Smooth muscle cell (in vitro differentiated cells): Measurements from ENCODE around the gene CCL19. TPM values are rescaled to one million over a fixed set of nuclear protein-coding genes. Genes with fewer than 3 reads are reported as not detected.
A peak's percentile ranks its signal among the peaks of the same experiment; 100 is the strongest.

ENCODE experiments used
- DNase-seq: peaks from one replicate; lab custom pipeline; 2025; ENCODE audit not compliant: unreplicated experiment; lab: John Stamatoyannopoulos, UW
- H2AFZ ChIP-seq: fragments of 200-600 bp; sonication (generic); 2 replicates; pipeline ENCODE4 v1.6.0; 2016; ENCODE audit warnings: antibody characterized with exemption, low read depth, mild to moderate bottlenecking
- H3F3A ChIP-seq: fragments of 200-600 bp; sonication (generic); 2 replicates; pipeline ENCODE4 v1.6.0; 2017; ENCODE audit warnings: antibody characterized with exemption, low read depth
- H3K27ac ChIP-seq: fragments of 200-600 bp; sonication (generic); 2 replicates; pipeline ENCODE4 v1.5.1; 2016; ENCODE audit warnings: low read depth, mild to moderate bottlenecking
- H3K27me3 ChIP-seq: fragments of 200-600 bp; sonication (generic); 2 replicates; pipeline ENCODE4 v1.6.1; 2016; ENCODE audit warnings: low read depth, mild to moderate bottlenecking
- H3K36me3 ChIP-seq: fragments of 200-600 bp; sonication (generic); 2 replicates; pipeline ENCODE4 v1.5.1; 2016; ENCODE audit warnings: low read depth
- H3K4me1 ChIP-seq: fragments of 200-600 bp; sonication (generic); 2 replicates; pipeline ENCODE4 v1.5.1; 2016; ENCODE audit warnings: low read depth
- H3K4me2 ChIP-seq: fragments of 200-600 bp; sonication (generic); 2 replicates; pipeline ENCODE4 v1.6.0; 2016; ENCODE audit warnings: mild to moderate bottlenecking
- H3K4me3 ChIP-seq: fragments of 200-600 bp; sonication (generic); 2 replicates; pipeline ENCODE4 v1.5.1; 2016; ENCODE audit warnings: mild to moderate bottlenecking
- H3K79me2 ChIP-seq: fragments of 200-600 bp; sonication (generic); 2 replicates; pipeline ENCODE4 v1.6.0; 2016; ENCODE audit warnings: low read depth, mild to moderate bottlenecking
- H3K9ac ChIP-seq: fragments of 200-600 bp; sonication (generic); 2 replicates; pipeline ENCODE4 v1.6.0; 2016; ENCODE audit warnings: low read depth
- H3K9me3 ChIP-seq: fragments of 200-600 bp; sonication (generic); replicated peaks from 2 replicates; pipeline ENCODE4 v1.5.1; 2016; ENCODE audit warnings: low read depth
- H4K20me1 ChIP-seq: fragments of 200-600 bp; sonication (generic); 2 replicates; pipeline ENCODE4 v1.6.0; 2016; ENCODE audit warnings: low read depth
- WGBS: methylation state at CpG from one replicate; pipeline ENCODE4 v1.1.7; 2016; ENCODE audit warnings: low lambda C conversion rate; 5-methylcytosine and 5-hydroxymethylcytosine counted together
- polyA plus RNA-seq: library from polyadenylated mRNA; unstranded; fragments of >200 nt; fragmentation: Nextera tagmentation; extraction: Ambion mirVana; gene quantifications from 2 replicates; pipeline ENCODE4 v1.2.1, GENCODE V29; 2016
- total RNA-seq: library from RNA; depleted of rRNA; stranded (reverse); fragments of >200 nt; gene quantifications from 2 replicates; pipeline ENCODE4 v1.2.3, GENCODE V29; 2014
- TF ChIP-seq, protein P1 (sequence below): fragments of 200-600 bp; sonication (generic); IDR thresholded peaks from 2 replicates; pipeline ENCODE4 v1.5.1; 2017; ENCODE audit warnings: borderline replicate concordance, mild to moderate bottlenecking, antibody characterized with exemption; ENCODE audit not compliant: insufficient read depth, poor library complexity, severe bottlenecking

CCL19 gene
- total and polyA plus RNA-seq, 2 experiments from 2014 or later: not detected

DNA sequence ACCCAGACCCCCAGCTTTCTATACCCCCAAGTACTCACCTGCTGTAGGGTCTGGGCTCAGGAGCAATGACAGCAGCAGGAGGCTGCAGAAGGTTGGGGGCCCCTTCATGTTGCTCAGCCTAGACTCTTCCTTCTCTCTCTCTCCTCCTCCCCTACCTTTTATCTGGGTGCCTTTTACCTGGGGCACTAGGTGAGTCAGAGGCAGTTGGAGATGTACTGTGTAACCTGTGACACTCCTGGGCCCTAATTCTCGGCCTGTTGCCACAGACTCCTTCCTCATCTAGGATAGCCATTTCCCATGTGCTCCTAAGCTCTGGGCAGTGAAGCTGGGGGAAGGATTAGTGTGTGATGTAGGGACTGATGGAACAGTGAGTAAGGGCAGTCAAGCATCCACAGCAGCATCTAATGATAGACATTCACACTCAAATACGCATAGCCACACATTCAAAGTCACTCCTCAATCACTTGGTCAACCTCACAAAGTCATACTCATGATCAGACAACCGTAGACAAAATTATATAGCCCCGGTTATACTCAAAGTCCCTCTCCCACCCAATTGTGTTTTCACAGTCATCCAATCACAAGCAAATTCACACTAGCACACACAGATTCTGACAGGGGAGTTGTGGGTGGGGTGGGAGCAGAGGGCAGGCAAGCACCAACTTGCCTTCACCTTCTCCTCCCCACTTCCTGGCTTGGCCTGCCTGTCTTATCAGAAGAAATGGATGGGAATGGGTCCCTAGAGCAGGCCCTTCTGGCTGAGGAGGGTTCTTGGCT is 28.4 kb downstream of the CCL19 start, which contains the start of gene CCL27:
Gene CCL27 (minus strand): TSS at position 132 of the 777 bp plus-strand sequence. CDS start 24 bp downstream, at position 108.
- peak within 1 kb of the TSS; percentile 31 for H3K27ac ChIP-seq
- no peaks in the 10 kb centered on the region for H3K27me3 ChIP-seq
- H3K4me3 ChIP-seq: no peak within 1 kb of the TSS
- no peak within 1 kb of the TSS for H3K9ac ChIP-seq
- peaks cover 5% of the 10 kb centered on the region for H3K79me2 ChIP-seq
- TF ChIP-seq, protein P1, sequence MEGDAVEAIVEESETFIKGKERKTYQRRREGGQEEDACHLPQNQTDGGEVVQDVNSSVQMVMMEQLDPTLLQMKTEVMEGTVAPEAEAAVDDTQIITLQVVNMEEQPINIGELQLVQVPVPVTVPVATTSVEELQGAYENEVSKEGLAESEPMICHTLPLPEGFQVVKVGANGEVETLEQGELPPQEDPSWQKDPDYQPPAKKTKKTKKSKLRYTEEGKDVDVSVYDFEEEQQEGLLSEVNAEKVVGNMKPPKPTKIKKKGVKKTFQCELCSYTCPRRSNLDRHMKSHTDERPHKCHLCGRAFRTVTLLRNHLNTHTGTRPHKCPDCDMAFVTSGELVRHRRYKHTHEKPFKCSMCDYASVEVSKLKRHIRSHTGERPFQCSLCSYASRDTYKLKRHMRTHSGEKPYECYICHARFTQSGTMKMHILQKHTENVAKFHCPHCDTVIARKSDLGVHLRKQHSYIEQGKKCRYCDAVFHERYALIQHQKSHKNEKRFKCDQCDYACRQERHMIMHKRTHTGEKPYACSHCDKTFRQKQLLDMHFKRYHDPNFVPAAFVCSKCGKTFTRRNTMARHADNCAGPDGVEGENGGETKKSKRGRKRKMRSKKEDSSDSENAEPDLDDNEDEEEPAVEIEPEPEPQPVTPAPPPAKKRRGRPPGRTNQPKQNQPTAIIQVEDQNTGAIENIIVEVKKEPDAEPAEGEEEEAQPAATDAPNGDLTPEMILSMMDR: no peak
- H3K4me2 ChIP-seq: no peak within 1 kb of the TSS
- WGBS: 93% methylated on average over 4 of the region's 4 CpGs
- no peaks in the 10 kb centered on the region for H3K9me3 ChIP-seq
- no peaks in the 10 kb centered on the region for H3K36me3 ChIP-seq
- no peak for DNase-seq
- H2AFZ ChIP-seq: no peak within 1 kb of the TSS
- no peaks in the 10 kb centered on the region for H4K20me1 ChIP-seq
- H3F3A ChIP-seq: peaks cover 8% of the 10 kb centered on the region
- H3K4me1 ChIP-seq: peaks cover 10% of the 10 kb centered on the region

DNA sequence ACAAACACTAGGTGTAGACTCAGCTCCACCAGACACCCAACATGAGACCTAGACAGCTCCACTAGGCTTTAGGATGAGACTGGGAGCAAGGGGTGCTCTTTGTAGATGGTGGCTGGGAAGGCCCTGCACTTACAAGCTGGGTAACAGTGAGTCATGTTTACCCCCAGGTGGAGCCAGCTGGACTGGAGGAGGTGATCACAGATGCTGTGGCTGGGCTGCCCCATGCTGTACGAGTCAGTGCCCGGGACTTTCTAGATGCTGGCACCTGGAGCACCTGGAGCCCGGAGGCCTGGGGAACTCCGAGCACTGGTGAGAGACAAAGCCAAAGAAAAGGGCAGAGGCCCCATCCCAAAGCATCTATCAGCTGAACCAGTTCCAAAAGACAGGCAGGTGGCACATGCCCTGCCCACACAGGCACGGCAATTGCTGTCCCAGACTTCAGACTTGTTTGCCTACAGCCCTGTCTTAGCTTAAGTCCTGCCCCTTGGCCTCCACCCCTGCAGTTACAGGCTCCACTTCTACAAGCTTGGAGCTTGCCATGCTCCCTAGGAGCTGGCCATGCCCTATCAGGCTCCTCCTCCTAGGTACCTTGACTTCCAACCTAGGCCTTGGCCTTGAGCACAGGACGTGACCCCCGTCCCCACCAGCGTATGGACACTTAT is 31.4 kb downstream of the CCL19 start:
- Histone ChIP-seq H3K4me2 (no peak overlapping the region), H3K9ac (no peak overlapping the region), H4K20me1 (no peaks in the 10 kb centered on the region), H3K4me3 (no peak overlapping the region), H3F3A (peaks cover 6% of the 10 kb centered on the region), H3K4me1 (peaks cover 4% of the 10 kb centered on the region), H3K79me2 (no peaks in the 10 kb centered on the region), H3K27me3 (no peaks in the 10 kb centered on the region), H2AFZ (no peak overlapping the region), H3K27ac (no peak overlapping the region), H3K36me3 (no peaks in the 10 kb centered on the region), H3K9me3 (no peaks in the 10 kb centered on the region)
- 92% methylated on average over 8 of the region's 8 CpGs for WGBS
- TF ChIP-seq, protein P1: no peak
- DNase-seq: no peak

DNA sequence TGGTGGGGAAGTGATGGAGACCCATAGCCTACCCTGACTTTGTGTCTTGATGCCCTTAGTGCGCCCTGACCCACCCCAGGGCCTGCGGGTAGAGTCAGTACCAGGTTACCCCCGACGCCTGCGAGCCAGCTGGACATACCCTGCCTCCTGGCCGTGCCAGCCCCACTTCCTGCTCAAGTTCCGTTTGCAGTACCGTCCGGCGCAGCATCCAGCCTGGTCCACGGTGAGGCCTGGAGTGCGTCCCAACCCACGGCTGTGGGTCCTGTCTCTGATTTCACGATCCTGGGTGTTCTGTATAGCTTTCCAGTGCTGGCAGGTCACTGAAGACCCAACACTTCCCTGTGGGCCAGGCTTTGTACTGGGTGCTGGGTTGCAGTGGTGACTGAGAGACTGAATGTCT is 32.6 kb downstream of the CCL19 start:
- Histone ChIP-seq H3K4me1 (peaks cover 7% of the 10 kb centered on the region), H3K9ac (no peak overlapping the region), H3K27me3 (no peaks in the 10 kb centered on the region), H3K36me3 (no peaks in the 10 kb centered on the region), H3F3A (peaks cover 6% of the 10 kb centered on the region), H3K4me2 (no peak overlapping the region), H3K4me3 (no peak overlapping the region), H3K9me3 (no peaks in the 10 kb centered on the region), H3K27ac (no peak overlapping the region), H3K79me2 (no peaks in the 10 kb centered on the region), H2AFZ (no peak overlapping the region), H4K20me1 (no peaks in the 10 kb centered on the region)
- no peak for DNase-seq
- WGBS: 95% methylated on average over 14 of the region's 14 CpGs
- TF ChIP-seq, protein P1: no peak
